Choroid plexus epithelial cell (primary cell): ENCODE measurements around the gene CDH4.

Experiments used
- DNase-seq: peaks from one replicate; pipeline ENCODE4 v3.0.0-alpha.2; 2010; ENCODE audit warnings: low read depth
- H3K4me3 ChIP-seq: 2 replicates; pipeline ENCODE4 v1.5.1; 2011; ENCODE audit warnings: low read depth, mild to moderate bottlenecking, control low read depth, low read length, moderate library complexity
- TF ChIP-seq, protein P1 (sequence below): conservative IDR thresholded peaks from 2 replicates; pipeline ENCODE4 v1.5.1; 2011; ENCODE audit warnings: low read depth, mild to moderate bottlenecking, control low read depth, inconsistent platforms, low read length, moderate library complexity

Gene CDH4

DNA sequence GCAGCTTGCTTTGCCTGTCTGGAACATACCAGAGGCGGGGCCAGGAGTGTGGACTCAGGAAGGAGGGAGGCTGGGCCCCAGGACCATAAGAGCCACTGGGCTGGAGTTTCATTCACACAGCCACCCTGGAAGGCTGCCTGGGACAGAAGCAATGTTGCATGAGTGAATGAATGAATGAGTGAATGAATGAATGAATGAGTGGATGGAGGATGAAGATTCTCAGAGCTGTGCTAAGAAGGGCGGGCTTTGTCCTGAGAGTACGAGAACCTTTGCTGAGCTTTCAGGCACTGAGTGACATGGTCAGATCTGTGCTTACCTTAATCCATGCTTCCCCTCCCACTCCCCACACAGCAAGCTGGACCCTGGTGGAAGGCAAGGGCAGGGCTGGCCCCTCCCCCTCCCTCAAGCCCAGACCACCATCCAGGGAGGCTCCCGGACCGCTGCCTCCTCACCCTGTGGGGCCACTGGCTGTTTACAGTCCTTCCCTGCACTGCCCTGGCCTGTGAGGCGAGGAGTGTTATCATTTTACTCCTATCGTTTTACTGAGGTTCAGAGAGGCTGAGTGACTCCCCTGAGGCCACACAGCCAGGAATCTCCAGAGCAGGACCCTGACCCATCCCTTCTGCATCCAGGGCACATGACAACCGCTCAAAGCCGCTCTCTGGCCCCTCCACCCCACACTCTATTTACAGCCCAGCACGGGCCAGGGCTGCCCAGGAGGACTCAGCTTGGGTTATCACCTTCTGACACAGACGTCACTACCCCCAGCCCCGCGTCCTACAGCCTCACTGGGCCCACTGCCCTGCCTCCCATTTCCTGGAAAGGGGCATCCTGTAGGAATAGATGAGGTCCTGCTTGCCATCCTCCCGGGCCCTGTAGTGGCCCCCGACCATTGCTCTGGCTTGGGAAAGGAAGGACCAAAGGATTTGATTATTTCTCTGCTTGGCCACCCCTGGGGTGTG, 543.9 kb downstream of the CDH4 start:
- no peak for DNase-seq

DNA sequence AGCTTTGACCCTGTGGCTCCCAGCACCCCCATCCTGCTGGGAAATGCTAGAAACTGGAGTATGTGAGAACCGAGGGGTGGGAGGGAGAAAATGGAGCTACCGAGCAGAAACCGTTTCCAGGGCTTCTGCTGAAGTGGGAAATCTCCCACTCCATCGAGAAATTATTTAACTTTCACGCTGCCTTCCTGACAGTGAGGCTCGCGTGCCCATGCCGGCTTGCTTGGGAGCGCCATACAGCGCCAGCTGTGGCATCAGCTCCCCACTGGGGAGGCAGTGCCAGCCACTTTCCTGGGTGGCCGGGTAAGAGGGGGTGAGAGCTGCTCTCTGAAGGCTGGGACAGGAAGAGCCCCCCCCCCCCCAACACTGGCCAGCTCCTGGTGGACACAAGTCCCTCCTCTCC, 544.7 kb downstream of the CDH4 start:
- H3K4me3 ChIP-seq: no peak overlapping the region
- TF ChIP-seq, protein P1, sequence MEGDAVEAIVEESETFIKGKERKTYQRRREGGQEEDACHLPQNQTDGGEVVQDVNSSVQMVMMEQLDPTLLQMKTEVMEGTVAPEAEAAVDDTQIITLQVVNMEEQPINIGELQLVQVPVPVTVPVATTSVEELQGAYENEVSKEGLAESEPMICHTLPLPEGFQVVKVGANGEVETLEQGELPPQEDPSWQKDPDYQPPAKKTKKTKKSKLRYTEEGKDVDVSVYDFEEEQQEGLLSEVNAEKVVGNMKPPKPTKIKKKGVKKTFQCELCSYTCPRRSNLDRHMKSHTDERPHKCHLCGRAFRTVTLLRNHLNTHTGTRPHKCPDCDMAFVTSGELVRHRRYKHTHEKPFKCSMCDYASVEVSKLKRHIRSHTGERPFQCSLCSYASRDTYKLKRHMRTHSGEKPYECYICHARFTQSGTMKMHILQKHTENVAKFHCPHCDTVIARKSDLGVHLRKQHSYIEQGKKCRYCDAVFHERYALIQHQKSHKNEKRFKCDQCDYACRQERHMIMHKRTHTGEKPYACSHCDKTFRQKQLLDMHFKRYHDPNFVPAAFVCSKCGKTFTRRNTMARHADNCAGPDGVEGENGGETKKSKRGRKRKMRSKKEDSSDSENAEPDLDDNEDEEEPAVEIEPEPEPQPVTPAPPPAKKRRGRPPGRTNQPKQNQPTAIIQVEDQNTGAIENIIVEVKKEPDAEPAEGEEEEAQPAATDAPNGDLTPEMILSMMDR: no peak
- DNase-seq: no peak

More for the DNA sequence above, 543.9 kb downstream of the CDH4 start:
- TF ChIP-seq, protein P1: no peak
- H3K4me3 ChIP-seq: no peak overlapping the region

DNA sequence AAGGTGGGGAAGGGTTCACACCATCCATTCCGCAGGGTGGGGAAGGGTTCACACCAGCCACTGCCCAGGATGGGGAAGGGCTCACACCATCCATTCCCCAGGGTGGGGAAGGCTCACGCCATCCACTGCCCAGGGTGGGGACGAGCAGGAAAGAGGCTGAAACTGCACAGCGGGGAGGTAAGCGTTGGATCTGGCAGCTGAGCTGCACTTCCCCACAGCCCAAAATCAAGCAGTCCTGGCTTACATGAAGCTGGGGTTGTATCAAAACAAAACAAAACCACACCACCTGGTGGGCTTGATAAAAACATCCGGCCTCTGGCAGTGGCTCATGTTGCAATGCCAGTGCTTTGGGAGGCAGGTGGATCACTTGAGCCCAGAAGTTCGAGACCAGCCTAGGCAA, 545.1 kb downstream of the CDH4 start:
- TF ChIP-seq, protein P1: no peak
- DNase-seq: peak; percentile 24

DNA sequence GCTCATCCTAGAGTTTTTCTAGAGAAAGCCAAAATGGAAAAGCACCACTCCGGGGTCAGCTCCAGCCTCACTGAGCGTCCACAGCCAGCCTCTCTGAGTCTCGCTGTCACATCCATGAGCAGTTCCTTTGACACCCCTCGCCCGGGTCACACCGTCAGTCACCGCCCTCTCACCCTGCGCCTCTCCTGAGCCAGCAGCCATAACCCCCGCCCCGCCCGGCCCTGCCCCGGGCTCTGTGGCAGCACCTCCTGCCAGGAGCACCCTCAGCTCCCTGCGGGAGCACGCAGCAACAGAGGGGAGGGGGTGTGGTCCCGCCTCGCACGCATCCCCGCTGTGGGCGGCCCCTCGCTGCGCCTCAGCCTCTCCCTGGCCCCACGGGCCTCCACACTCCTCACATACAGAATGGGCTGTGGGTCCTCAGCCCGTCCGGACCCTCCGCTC, 545.9 kb downstream of the CDH4 start:
- no peak overlapping the region for H3K4me3 ChIP-seq
- no peak for DNase-seq
- TF ChIP-seq, protein P1: no peak

More for the DNA sequence above, 545.1 kb downstream of the CDH4 start:
- no peak overlapping the region for H3K4me3 ChIP-seq

DNA sequence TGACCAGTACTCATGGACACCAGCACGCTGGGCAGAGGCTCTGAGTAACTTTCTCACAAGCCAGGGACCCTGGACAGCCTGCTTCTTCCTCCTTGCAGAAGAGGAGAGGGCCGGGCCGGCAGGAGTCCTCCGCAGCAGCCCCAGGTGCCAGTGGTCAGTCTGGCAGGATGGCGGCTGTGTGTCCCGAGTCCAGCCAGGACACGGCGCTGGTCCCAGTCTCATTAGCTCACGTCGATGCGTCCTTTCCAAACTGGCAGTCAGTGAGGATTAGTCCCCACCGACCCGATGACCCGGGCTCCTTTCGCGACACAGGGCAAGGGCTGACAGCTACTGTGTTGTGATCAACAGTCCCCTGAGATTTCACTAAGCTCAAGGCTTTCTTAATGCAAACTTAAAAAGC, 546.6 kb downstream of the CDH4 start:
- no peak overlapping the region for H3K4me3 ChIP-seq
- TF ChIP-seq, protein P1: no peak
- no peak for DNase-seq

DNA sequence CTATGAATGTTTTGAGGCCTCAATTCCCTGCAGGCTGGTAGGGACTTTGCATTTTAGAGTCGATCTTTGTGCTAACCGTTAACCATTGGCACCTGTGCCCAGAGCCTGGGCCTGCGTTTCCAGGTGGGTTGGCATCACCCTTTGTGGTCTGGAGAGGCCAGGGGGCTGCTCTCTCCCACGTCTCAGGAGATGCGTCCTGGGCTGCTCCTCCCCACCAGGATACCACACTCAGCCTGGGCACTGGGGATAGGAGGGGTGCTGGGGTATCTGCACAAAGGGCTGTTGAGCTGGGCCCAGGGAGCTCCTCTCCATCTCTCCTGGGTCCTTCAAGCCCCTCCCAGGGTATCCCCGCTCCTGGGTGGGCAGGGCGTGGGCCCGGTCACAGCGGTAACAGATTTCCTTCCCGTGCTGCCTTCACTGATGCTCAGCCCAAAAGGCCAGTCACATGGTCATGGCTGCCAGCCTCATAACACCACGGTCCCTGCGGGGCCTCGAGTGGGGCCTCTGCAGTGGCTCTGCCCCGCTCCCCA, 547.4 kb downstream of the CDH4 start:
- TF ChIP-seq, protein P1: no peak
- no peak for DNase-seq
- H3K4me3 ChIP-seq: no peak overlapping the region
